Body of pancreas (tissue), 4 donors: ENCODE data around the gene CELSR1. TPM values are rescaled to one million over a fixed set of nuclear protein-coding genes. Genes with fewer than 3 reads are reported as not detected.

Source experiments
- ATAC-seq: fragments of 150-250 bp; one replicate; pipeline ENCODE4 v1.9.1; 2016
- DNase-seq, 4 donors: peaks; one replicate each; pipeline ENCODE4 v3.0.0-alpha.2; 2019
- H3K27ac ChIP-seq, 4 donors: fragments of 200-600 bp; sonication (generic); 1 replicate in 3 of 4; 2 replicates in 1 of 4; pipeline versions ENCODE4 v1.5.1 to v1.6.1; 2016 to 2019; ENCODE audit warnings: mild to moderate bottlenecking in 1 of 4, mixed read lengths in 1 of 4, moderate library complexity in 1 of 4
- H3K27me3 ChIP-seq, 2 donors: fragments of 200-600 bp; sonication (generic); one replicate each; pipeline ENCODE4 v1.6.0; 2016; ENCODE audit warnings: mild to moderate bottlenecking in 1 of 2
- H3K36me3 ChIP-seq, 2 donors: fragments of 200-600 bp; sonication (generic); replicated peaks in 1 of 2; 2 replicates each; pipeline ENCODE4 v1.5.1; 2016; ENCODE audit warnings: low read depth in 2 of 2; ENCODE audit not compliant: insufficient read depth in 1 of 2
- H3K4me1 ChIP-seq: fragments of 200-600 bp; sonication (generic); one replicate; pipeline ENCODE4 v1.6.0; 2016
- H3K4me3 ChIP-seq, 2 donors: fragments of 200-600 bp; sonication (generic); 1 replicate in 1 of 2; 2 replicates in 1 of 2; pipeline ENCODE4 v1.5.1; 2016 to 2019
- H3K9me3 ChIP-seq, 3 donors: fragments of 200-600 bp; sonication (generic); 1 replicate in 2 of 3; 2 replicates in 1 of 3; pipeline ENCODE4 v1.5.1; 2016
- CTCF ChIP-seq, 7 experiments: fragments of 450-650 bp in 4 of 7; fragments of 200-600 bp in 3 of 7; sonication (generic) in 3 of 7; IDR thresholded peaks; one replicate each; pipeline ENCODE4 v1.5.1; 2016 to 2019; ENCODE audit warnings: antibody characterized with exemption in 7 of 7
- POLR2A ChIP-seq, 3 donors: fragments of 450-650 bp; IDR thresholded peaks; one replicate each; pipeline ENCODE4 v1.6.1; 2016; ENCODE audit warnings: antibody characterized with exemption in 3 of 3, mild to moderate bottlenecking in 2 of 3
- WGBS, 2 donors: methylation state at CpG; one replicate each; pipeline ENCODE4 v1.1.5; 2017; 5-methylcytosine and 5-hydroxymethylcytosine counted together
- intact Hi-C: fragments of 100-400 bp; cut with DNase I; formaldehyde crosslinking; loops from one replicate; pipeline ENCODE4 v1.15.1; 2023
- total RNA-seq, 2 donors: library from RNA; depleted of rRNA; stranded (reverse); fragments of >200 nt; gene quantifications; one replicate each; pipeline ENCODE4 v1.1.0, GENCODE V29; 2016

CELSR1 gene
- total RNA-seq, 2 donors from 2014 or later, result 0.66 to 3.6 TPM

- DNase-seq (no peak), ATAC-seq (no peak)
- intact Hi-C loops, result no loop called here
- H3K9me3 ChIP-seq, result no peaks in the 10 kb centered on the region
- no peak overlapping the region for H3K27ac ChIP-seq
- no peaks in the 10 kb centered on the region for H3K4me1 ChIP-seq
- TF ChIP-seq POLR2A (IDR thresholded peaks at IDR 0.05) (no peak), CTCF (IDR thresholded peaks at IDR 0.05) (no peak)
- H3K27me3 ChIP-seq, result no peaks in the 10 kb centered on the region
- WGBS, 2 donors, result 87% methylated on average over 3 to 28 of the region's 28 CpGs
- no peak overlapping the region for H3K4me3 ChIP-seq
- H3K36me3 ChIP-seq, result no peaks in the 10 kb centered on the region
These were observed 127.1 kb downstream of the CELSR1 start for GRCh38 chr22:46410291-46410808.

- WGBS, 2 donors, result 90 to 95% methylated on average over 15 to 36 of the region's 37 CpGs
- intact Hi-C loops, result no loop called here
- Histone ChIP-seq H3K27me3 (no peaks in the 10 kb centered on the region), H3K36me3 (no peaks in the 10 kb centered on the region), H3K4me1 (no peaks in the 10 kb centered on the region), H3K27ac (no peak overlapping the region), H3K4me3 (no peak overlapping the region), H3K9me3 (no peaks in the 10 kb centered on the region)
- TF ChIP-seq POLR2A (IDR thresholded peaks at IDR 0.05) (no peak), CTCF (IDR thresholded peaks at IDR 0.05) (no peak)
- ATAC-seq (no peak), DNase-seq (no peak)
These were observed 127.7 kb downstream of the CELSR1 start for GRCh38 chr22:46409631-46410210.

GRCh38 chr22:46408568-46409506 is 128.6 kb downstream of the CELSR1 start:
- WGBS, 2 donors, result 80 to 90% methylated on average over 8 to 38 of the region's 41 CpGs
- ATAC-seq (no peak), DNase-seq (no peak)
- no peaks in the 10 kb centered on the region for H3K27me3 ChIP-seq
- no peak overlapping the region for H3K4me3 ChIP-seq
- TF ChIP-seq CTCF (IDR thresholded peaks at IDR 0.05), result no peak
- TF ChIP-seq POLR2A (IDR thresholded peaks at IDR 0.05), result no peak
- intact Hi-C loops, result no loop called here
- H3K4me1 ChIP-seq, result no peaks in the 10 kb centered on the region
- no peak overlapping the region for H3K27ac ChIP-seq
- no peaks in the 10 kb centered on the region for H3K9me3 ChIP-seq
- H3K36me3 ChIP-seq, result no peaks in the 10 kb centered on the region

- 78 to 79% methylated on average over 16 of the region's 16 CpGs for WGBS, 2 donors
- Histone ChIP-seq H3K4me3 (no peak overlapping the region), H3K36me3 (no peaks in the 10 kb centered on the region), H3K4me1 (no peaks in the 10 kb centered on the region), H3K9me3 (no peaks in the 10 kb centered on the region), H3K27me3 (no peaks in the 10 kb centered on the region), H3K27ac (no peak overlapping the region)
- DNase-seq (no peak), ATAC-seq (no peak)
- intact Hi-C loops, result no loop called here
- TF ChIP-seq CTCF (IDR thresholded peaks at IDR 0.05) (no peak), POLR2A (IDR thresholded peaks at IDR 0.05) (no peak)
These were observed 129.7 kb downstream of the CELSR1 start for GRCh38 chr22:46407748-46408147.
